NCI-H146 treated with DMSO at 0.1 percent for 48 hours (cell line): Measurements from ENCODE around the gene PLD3.
"Not testable (repeated sequence)": the region's sequence is repeated elsewhere in the genome, so short reads cannot be mapped to it uniquely, and the experiment has no call there.

Source experiments
- DNase-seq: peaks from one replicate; lab custom pipeline; 2025; ENCODE audit not compliant: unreplicated experiment; lab: John Stamatoyannopoulos, UW

PLD3 gene

DNA sequence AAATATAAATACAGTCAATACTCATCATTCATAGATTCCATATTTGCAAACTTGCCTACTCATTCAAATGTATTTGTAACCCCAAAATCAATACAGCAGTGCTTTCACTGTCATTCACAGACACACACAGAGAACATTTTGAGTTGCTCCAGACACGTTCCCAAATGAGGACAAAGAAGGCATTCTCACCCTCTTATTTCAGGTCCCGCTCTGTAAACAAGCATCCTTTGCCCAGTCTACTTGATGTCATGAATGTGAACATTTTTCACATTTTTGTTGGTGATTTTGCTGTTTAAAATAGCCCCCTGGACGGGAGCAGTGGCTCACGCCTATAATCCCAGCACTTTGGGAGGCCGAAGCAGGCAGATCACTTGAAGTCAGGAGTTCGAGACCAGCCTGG lies 15.8 kb upstream of the PLD3 start:
- no peak for DNase-seq

DNA sequence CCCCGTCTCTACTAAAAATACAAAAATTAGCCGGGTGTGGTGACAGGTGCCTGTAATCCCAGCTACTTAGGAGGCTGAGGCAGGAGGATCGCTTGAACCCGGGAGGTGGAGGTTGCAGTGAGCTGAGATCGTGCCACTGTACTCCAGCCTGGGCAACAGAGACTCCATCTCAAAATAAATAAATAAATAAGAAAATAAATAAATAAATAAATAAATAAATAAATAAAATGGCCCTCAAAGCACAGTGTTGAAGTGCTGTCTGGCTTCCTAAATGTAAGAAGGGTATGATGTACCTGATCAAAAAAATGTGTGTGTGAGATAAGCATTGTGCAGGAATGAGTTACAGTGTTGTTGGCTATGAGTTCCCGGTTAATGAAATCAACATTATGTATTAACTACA lies 15.4 kb upstream of the PLD3 start:
- DNase-seq: not testable (repeated sequence)

- DNase-seq: no peak
Measured at GRCh38 chr19:40335101-40335500, 13.4 kb upstream of the PLD3 start.

DNA sequence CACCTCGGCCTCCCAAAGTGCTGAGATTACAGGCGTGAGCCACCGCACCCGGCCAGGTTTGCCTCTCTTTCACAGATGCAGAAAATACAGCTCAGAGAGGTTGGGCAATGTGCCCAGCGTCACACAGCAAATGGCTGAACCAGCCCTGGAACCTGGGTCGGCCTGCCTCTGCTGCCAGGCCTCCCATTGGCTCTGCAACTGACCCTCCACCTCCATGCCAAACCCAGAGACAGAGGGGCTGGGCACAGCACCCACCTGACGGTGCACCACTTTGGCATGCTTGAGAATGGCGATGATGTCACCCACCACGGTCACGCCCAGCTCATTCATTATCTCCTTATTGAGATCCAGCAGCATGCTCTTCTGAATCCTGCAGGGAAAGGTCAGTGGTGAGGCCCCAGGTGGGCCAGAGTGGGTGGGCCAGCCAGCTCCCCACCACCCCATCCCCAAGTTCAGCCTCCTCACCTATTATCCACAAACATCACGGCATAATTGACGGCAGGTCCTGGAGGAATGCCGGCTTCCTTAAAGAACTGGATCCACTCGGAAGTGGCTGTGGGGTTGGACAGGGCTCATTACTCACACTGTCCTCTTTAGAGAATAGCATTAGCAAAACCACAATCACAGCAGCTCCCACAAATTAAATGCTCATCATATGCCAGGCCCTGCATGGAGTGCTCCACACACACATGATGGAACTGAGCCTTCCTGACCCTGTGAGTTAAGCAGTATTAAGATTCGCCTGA lies 12.5 kb upstream of the PLD3 start:
- DNase-seq: no peak

DNA sequence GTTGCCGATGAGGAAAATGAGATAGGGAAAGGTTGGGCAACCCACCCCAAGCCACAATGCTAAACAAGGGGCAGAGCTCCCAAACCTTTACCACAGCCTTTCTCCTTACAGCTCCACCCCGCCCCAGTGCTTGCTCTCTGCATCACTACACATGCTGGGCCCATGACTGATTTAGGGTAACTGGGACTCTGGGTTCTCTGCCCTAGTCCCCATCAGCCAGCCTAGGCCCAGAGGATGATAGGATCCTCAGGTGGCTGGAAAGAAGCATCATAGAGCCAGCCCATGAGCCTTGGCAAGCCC lies 11.9 kb upstream of the PLD3 start:
- no peak for DNase-seq

GRCh38 chr19:40337107-40337506 lies 11.4 kb upstream of the PLD3 start:
- DNase-seq: no peak

- no peak for DNase-seq
Measured at GRCh38 chr19:40337594-40337993, 10.9 kb upstream of the PLD3 start.

- DNase-seq: no peak
Measured at GRCh38 chr19:40339018-40339728, 9.3 kb upstream of the PLD3 start.

DNA sequence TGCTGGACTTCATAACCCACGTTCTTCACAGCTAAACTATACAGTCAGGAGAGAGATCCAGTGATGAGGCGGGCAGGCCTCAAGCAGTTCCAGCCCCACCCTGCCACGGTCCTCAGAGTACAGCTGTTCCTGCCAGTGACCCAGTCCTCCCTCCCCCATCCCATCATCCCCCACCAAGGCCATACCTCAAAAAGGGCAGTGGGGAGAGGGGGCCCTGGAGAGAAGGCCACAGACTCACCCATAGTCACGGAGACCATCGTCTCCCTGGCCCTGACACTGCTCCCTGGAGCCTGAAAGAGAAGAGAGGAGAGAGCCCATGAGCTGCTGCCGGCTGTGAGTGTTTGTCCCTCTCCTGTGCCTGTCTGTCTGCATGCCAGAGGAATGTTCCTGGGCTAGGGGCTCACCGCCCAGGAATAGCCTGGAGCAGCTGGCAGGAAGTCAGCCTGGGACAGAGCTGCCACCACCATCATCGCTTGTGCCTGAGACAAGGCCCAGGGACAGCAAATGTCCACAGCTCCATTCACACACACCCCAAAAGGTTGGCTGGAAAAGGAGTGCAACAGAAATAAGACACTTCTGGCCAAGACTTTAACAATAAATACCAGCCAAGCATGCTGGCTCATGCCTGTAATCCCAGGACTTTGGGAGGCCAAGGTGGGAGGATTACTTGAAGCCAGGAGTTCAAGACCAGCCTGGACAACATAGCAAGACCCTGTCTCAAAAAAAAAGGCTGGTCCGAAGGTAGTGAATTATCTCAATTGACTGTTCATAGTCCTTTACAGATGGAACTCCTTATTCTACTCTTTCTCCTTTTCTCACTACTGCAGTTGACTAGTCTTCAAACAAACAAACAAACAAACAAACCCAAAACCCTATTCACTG lies 6.7 kb upstream of the PLD3 start:
- no peak for DNase-seq

GRCh38 chr19:40342644-40343311 lies 5.7 kb upstream of the PLD3 start:
- no peak for DNase-seq

GRCh38 chr19:40344422-40344821 lies 4.1 kb upstream of the PLD3 start:
- no peak for DNase-seq

- peak; percentile 22 for DNase-seq
Measured at GRCh38 chr19:40348961-40349507, 539 bp downstream of the PLD3 start.

- no peak for DNase-seq
Measured at GRCh38 chr19:40355975-40356680, 7.6 kb downstream of the PLD3 start.

DNA sequence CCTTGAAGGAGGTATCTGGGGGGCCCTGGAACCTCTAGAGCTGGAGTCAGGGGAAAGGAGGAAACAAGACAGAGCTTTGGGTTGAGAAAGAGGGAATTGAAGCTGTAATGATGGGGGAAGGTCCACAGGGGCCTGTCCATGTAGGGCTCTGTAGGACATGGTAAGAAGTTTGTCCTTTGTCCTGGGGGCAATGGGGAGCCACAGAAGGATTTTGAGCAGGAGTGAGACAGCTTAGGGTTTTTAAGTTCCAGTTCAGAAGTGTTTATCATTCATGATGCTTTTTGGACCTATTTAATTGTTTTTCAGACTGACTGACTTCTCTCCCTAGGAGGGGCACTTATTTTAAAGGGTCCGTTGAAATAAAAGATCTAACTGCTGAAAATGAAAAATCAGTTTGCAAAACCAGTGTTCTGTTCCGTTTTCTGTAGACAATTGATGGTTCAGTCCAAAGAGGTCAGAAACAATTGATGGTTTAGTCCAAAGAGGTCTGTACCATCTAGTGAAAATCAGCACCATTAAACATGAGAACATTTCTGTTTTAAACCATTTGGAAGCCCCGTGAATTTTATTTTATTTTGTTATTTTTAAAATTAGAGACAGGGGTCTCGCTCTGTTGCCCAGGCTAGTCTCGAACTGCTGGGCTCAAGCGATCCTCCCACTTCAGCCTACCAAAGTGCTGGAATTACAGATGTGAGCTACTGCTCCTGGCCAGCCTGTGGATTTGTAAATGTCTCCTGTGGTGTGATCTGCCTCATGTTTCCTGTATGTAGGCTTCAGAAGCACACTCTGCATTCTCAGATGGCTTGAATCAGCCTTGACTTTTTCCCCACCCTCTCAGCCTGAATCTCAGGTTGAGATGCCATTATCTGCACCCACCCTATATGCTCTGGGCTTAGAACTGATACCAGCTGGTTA lies 8.4 kb downstream of the PLD3 start:
- DNase-seq: no peak

DNA sequence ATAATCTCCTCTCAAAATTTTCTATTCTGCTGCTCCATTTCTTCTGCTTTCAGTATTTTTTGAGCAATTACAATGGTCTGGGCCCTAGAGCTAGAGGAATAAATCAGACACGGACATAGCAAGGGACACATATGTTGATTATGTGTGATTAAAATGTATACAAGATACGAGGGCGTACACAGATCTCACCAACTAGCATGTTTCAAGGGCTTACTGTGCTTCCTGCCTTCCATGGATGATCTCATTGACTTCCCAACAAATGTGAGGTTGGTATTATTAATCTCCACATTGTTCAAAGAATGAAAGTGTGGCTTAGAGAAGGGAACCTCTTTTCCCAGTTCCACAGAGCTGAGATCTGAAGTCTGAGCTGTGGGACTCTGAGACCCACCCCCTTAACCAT lies 9.1 kb downstream of the PLD3 start:
- DNase-seq: no peak

GRCh38 chr19:40358773-40359172 lies 10.3 kb downstream of the PLD3 start:
- no peak for DNase-seq

GRCh38 chr19:40360020-40360707 lies 11.7 kb downstream of the PLD3 start:
- DNase-seq: no peak

DNA sequence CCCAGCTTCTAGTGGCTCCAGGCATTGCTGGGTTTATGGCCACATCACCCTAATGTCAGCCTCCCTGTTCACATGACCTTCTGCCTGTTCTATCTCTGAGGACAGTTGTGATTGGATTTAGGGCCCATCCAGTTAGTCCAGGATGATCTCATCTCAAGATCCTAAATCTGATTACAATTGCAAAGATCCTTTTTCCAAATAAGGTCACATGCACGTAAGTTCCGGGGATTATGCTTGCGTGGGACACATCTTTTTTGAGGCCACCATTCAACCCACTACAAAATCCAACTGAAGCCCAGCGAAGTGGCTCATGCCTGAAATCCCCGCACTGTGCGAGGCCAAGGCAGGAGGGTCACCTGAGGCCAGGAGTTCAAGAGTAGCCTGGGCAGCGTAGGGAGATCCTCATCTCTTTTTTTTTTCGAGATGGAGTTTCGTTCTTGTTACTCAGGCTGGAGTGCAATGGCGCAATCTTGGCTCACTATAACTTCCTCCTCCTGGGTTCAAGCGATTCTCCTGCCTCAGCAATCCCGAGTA lies 12.3 kb downstream of the PLD3 start:
- DNase-seq: no peak

DNA sequence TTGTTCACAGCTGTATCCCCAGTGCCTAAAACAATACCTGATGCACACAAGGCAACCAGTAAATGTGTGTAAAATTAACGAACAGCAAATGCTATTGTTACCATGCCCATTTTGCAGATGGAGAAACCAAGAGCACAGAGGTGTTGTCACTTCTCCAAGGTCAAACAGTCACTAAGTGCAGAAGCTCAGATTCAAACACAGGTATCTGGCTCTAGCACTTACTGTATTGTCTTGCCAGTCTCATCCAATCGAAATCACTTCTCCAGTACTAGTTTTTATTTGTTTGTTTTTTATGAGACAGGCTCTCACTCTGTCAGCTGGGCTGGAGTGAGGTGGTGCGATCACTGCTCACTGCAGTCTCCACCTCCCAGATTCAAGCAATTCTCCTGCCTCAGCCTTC lies 13.7 kb downstream of the PLD3 start:
- no peak for DNase-seq
